HepG2 (cell line): ENCODE measurements around the gene ASTN2. TPM values are rescaled to one million over a fixed set of nuclear protein-coding genes. Genes with fewer than 3 reads are reported as not detected.

Experiments used
- ARNTL ChIP-seq: sonication (generic); formaldehyde crosslinking; IDR thresholded peaks from 2 replicates; pipeline ENCODE4 v1.4.0; 2020; ENCODE audit warnings: mild to moderate bottlenecking, missing genetic modification reagents
- ASH2L ChIP-seq: fragments of 300-600, 200-600 bp; sonication (generic); IDR thresholded peaks from 2 replicates; pipeline ENCODE4 v1.7.0; 2017; ENCODE audit warnings: low read depth, mild to moderate bottlenecking, moderate library complexity, mixed read lengths, low read length; ENCODE audit not compliant: insufficient read length
- ATF7-NPFF ChIP-seq: sonication (generic); formaldehyde crosslinking; IDR thresholded peaks from 2 replicates; pipeline ENCODE4 v1.8.1; 2023; ENCODE audit warnings: mild to moderate bottlenecking, low read depth, missing genetic modification reagents, moderate library complexity
- CHD2 ChIP-seq: IDR thresholded peaks from 2 replicates; pipeline ENCODE4 v1.6.1; 2011; ENCODE audit warnings: low read depth, low read length, improper control_type of control experiment
- HMG20A ChIP-seq: IDR thresholded peaks from 2 replicates; pipeline ENCODE4 v1.6.1; 2016; ENCODE audit warnings: borderline replicate concordance
- IRX3 ChIP-seq: sonication (generic); formaldehyde crosslinking; IDR thresholded peaks from 2 replicates; pipeline ENCODE4 v1.8.1; 2023; ENCODE audit warnings: mild to moderate bottlenecking, low read depth, missing genetic modification reagents, borderline replicate concordance
- MBD4 ChIP-seq: IDR thresholded peaks from 2 replicates; pipeline ENCODE4 v1.6.1; 2012; ENCODE audit warnings: low read length, inconsistent platforms, borderline replicate concordance
- NCOA1 ChIP-seq: sonication (generic); formaldehyde crosslinking; IDR thresholded peaks from 2 replicates; pipeline ENCODE4 v1.9.0; 2021; ENCODE audit warnings: missing genetic modification reagents
- NCOA2 ChIP-seq: sonication (generic); formaldehyde crosslinking; IDR thresholded peaks from 2 replicates; pipeline ENCODE4 v1.8.0; 2022; ENCODE audit warnings: inconsistent platforms
- RFX1 ChIP-seq: fragments of 450-650 bp; IDR thresholded peaks from 2 replicates; pipeline ENCODE4 v1.6.1; 2017
- TBX3 ChIP-seq: fragments of 450-650 bp; IDR thresholded peaks from 2 replicates; pipeline ENCODE4 v1.6.1; 2017; ENCODE audit warnings: antibody characterized with exemption, mild to moderate bottlenecking, inconsistent platforms, borderline replicate concordance
- ZNF530 ChIP-seq: sonication (generic); formaldehyde crosslinking; IDR thresholded peaks from 2 replicates; pipeline ENCODE4 v1.5.0; 2020; ENCODE audit warnings: low read depth, mild to moderate bottlenecking, missing genetic modification reagents
- ZNF75D ChIP-seq: sonication (generic); formaldehyde crosslinking; IDR thresholded peaks from 2 replicates; pipeline ENCODE4 v1.8.1; 2023; ENCODE audit warnings: missing genetic modification reagents, mild to moderate bottlenecking, borderline replicate concordance
- ZSCAN21 ChIP-seq: sonication (generic); formaldehyde crosslinking; IDR thresholded peaks from 2 replicates; pipeline ENCODE4 v1.8.0; 2022; ENCODE audit warnings: mild to moderate bottlenecking, missing genetic modification reagents, moderate library complexity, borderline replicate concordance
- polyA plus RNA-seq, 8 experiments: library from polyadenylated mRNA; depleted of rRNA in 3 of 8; stranded (reverse) in 7 of 8; unstranded in 1 of 8; fragments of >200 nt; fragmentation: Illumina TruSeq in 4 of 8; extraction: Trizol in 4 of 8; gene quantifications; 2 replicates each; pipeline versions ENCODE4 v1.2.1 to v1.2.3, GENCODE V29; 2011 to 2016; ENCODE audit warnings: low read depth in 4 of 8, missing spikeins in 1 of 8, mixed read lengths in 1 of 8; ENCODE audit not compliant: insufficient read depth in 1 of 8
- total RNA-seq, 5 experiments: library from RNA; depleted of rRNA; stranded (reverse); fragments of >200 nt; fragmentation: Illumina TruSeq; extraction: Trizol; gene quantifications; 2 replicates each; pipeline ENCODE4 v1.2.3, GENCODE V29; 2016; ENCODE audit warnings: low read depth in 1 of 5
- TF ChIP-seq, protein P1 (sequence below): sonication (generic); formaldehyde crosslinking; IDR thresholded peaks from 2 replicates; pipeline ENCODE4 v1.4.0; 2020; ENCODE audit warnings: missing genetic modification reagents
- TF ChIP-seq, protein P2 (sequence below): IDR thresholded peaks from 2 replicates; pipeline ENCODE4 v1.6.1; 2016; ENCODE audit warnings: low read depth, control low read depth

The ASTN2 gene
- total and polyA plus RNA-seq, 2 of the 13 experiments (the other 11 are each of a cell fraction or from before 2014, with no cell fraction given) = 5.2 to 13.5 TPM

DNA sequence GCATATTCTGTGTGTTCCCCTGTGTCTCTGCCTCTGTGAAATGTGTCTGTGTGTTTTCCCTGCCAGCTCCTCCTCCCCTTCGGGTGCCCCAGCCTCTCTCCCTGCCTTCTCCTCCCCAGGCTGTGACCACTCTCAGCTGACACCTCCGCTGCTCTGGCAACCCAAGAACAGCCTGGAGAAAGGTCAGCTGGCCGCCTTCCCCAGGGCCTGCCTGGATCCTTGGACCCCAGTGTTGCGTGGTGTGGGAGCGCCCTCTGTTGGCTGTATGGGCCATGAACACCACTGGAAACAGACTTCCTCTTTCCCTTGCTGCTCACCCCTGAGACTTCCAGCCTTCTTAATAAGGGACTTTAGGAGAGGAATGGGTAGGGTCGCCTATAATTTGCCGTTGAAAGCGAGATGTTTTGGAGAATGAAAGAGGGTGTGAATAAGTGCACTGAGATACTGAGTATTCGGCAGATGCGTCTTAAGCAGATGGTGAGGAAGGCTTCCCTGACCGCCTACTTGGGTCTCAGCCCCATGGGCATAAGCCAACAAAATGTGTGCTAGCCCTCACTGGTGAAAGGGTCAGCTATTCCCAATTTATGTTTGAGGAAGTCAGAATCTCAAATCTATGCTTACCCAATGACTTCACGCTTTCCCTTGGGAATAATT lies 842.6 kb downstream of the ASTN2 start (continued):
- TF ChIP-seq, protein P1, sequence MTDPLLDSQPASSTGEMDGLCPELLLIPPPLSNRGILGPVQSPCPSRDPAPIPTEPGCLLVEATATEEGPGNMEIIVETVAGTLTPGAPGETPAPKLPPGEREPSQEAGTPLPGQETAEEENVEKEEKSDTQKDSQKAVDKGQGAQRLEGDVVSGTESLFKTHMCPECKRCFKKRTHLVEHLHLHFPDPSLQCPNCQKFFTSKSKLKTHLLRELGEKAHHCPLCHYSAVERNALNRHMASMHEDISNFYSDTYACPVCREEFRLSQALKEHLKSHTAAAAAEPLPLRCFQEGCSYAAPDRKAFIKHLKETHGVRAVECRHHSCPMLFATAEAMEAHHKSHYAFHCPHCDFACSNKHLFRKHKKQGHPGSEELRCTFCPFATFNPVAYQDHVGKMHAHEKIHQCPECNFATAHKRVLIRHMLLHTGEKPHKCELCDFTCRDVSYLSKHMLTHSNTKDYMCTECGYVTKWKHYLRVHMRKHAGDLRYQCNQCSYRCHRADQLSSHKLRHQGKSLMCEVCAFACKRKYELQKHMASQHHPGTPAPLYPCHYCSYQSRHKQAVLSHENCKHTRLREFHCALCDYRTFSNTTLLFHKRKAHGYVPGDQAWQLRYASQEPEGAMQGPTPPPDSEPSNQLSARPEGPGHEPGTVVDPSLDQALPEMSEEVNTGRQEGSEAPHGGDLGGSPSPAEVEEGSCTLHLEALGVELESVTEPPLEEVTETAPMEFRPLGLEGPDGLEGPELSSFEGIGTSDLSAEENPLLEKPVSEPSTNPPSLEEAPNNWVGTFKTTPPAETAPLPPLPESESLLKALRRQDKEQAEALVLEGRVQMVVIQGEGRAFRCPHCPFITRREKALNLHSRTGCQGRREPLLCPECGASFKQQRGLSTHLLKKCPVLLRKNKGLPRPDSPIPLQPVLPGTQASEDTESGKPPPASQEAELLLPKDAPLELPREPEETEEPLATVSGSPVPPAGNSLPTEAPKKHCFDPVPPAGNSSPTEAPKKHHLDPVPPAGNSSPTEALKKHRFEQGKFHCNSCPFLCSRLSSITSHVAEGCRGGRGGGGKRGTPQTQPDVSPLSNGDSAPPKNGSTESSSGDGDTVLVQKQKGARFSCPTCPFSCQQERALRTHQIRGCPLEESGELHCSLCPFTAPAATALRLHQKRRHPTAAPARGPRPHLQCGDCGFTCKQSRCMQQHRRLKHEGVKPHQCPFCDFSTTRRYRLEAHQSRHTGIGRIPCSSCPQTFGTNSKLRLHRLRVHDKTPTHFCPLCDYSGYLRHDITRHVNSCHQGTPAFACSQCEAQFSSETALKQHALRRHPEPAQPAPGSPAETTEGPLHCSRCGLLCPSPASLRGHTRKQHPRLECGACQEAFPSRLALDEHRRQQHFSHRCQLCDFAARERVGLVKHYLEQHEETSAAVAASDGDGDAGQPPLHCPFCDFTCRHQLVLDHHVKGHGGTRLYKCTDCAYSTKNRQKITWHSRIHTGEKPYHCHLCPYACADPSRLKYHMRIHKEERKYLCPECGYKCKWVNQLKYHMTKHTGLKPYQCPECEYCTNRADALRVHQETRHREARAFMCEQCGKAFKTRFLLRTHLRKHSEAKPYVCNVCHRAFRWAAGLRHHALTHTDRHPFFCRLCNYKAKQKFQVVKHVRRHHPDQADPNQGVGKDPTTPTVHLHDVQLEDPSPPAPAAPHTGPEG (CRISPR knock-in tag) = no peak
- TF ChIP-seq NCOA2 (CRISPR knock-in tag) (no peak), ZNF530 (CRISPR knock-in tag) (no peak), ASH2L (no peak), ARNTL (CRISPR knock-in tag) (no peak), MBD4 (no peak), IRX3 (CRISPR knock-in tag) (no peak), ZSCAN21 (no peak), RFX1 (no peak), HMG20A (CRISPR knock-in tag) (no peak), NCOA1 (no peak), ATF7-NPFF (no peak), TBX3 (no peak), ZNF75D (CRISPR knock-in tag) (no peak), CHD2 (no peak)
- TF ChIP-seq, protein P2, sequence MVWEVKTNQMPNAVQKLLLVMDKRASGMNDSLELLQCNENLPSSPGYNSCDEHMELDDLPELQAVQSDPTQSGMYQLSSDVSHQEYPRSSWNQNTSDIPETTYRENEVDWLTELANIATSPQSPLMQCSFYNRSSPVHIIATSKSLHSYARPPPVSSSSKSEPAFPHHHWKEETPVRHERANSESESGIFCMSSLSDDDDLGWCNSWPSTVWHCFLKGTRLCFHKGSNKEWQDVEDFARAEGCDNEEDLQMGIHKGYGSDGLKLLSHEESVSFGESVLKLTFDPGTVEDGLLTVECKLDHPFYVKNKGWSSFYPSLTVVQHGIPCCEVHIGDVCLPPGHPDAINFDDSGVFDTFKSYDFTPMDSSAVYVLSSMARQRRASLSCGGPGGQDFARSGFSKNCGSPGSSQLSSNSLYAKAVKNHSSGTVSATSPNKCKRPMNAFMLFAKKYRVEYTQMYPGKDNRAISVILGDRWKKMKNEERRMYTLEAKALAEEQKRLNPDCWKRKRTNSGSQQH (CRISPR knock-in tag) = no peak
